22Rv1 (cell line): ENCODE results near the gene KCNJ6.

Source experiments
- H3K27ac ChIP-seq: fragments of 450-650 bp; 2 replicates; pipeline ENCODE4 v1.5.1; 2017
- CTCF ChIP-seq: fragments of 450-650 bp; IDR thresholded peaks from 2 replicates; pipeline ENCODE4 v1.5.1; 2017; ENCODE audit warnings: mild to moderate bottlenecking
- ZFX ChIP-seq: fragments of 450-650 bp; IDR thresholded peaks from 2 replicates; pipeline ENCODE4 v1.6.1; 2017; ENCODE audit warnings: antibody characterized with exemption, borderline replicate concordance

Gene KCNJ6

GRCh38 chr21:37563641-37564340, 352.5 kb downstream of the KCNJ6 start:
- H3K27ac ChIP-seq, result peak overlapping the region; percentile 30
- TF ChIP-seq ZFX (no peak), CTCF (no peak; the same call in 1 of the 2 replicates)

- no peak for TF ChIP-seq ZFX
- H3K27ac ChIP-seq, result peak overlapping the region; percentile 30; the same call in 1 of the 2 replicates
These were observed 353.2 kb downstream of the KCNJ6 start for GRCh38 chr21:37562920-37563640.

- TF ChIP-seq CTCF (no peak), ZFX (no peak)
- no peak overlapping the region for H3K27ac ChIP-seq
These were observed 354.0 kb downstream of the KCNJ6 start for GRCh38 chr21:37561941-37562919.

GRCh38 chr21:37561506-37561905, 354.8 kb downstream of the KCNJ6 start:
- TF ChIP-seq ZFX (no peak), CTCF (no peak)
- H3K27ac ChIP-seq, result no peak overlapping the region

GRCh38 chr21:37560385-37560784, 355.9 kb downstream of the KCNJ6 start:
- H3K27ac ChIP-seq, result no peak overlapping the region
- no peak for TF ChIP-seq CTCF
- no peak for TF ChIP-seq ZFX

- H3K27ac ChIP-seq, result no peak overlapping the region
These were observed 357.5 kb downstream of the KCNJ6 start for GRCh38 chr21:37558676-37559211.

More at GRCh38 chr21:37558676-37559211, 357.5 kb downstream of the KCNJ6 start:
- TF ChIP-seq CTCF (no peak), ZFX (no peak)
